GM12874 (cell line): Measurements from ENCODE around the gene RASAL3.

Source experiments
- CTCF ChIP-seq: IDR thresholded peaks from 2 replicates; pipeline ENCODE4 v1.5.1; 2011; ENCODE audit warnings: low read depth, mild to moderate bottlenecking, control low read depth, low read length, moderate library complexity; ENCODE audit not compliant: insufficient read depth

Gene RASAL3

GRCh38 chr19:15448778-15449619 is 15.3 kb downstream of the RASAL3 start:
- TF ChIP-seq CTCF: no peak

DNA sequence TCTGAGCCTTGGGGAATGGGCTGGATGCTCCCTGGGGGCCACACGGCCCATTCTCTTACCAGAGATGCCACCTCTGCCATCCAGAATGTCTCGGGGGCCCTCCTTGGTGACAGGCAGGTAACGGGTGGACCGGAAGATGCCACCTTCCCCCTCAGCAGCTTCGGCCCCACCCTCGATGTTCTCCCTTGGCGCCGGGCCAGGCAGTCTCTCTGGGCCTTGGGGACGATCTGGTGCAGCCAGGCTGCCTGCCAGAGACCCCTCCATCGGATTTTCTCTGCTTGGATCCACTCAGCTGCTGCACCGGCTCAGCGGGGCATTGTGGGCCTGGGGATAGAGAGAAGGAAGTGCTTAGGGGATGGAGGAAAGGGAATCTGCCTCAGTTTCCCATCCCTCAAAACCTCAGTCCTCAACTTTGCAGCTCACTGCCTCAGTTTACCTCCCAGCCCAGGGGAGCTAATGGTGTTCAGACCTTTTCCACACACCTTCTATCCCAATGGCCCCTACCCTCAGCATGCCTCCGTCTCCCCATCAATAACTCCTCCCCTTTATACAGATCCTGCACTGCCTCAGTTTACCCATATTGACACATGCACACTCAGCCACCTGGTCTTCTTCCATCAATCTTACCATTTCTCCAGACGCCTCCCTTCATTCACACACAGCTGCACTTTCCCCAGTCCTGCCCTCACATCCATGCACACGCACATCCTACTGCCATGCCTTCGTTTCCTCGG is 16.1 kb downstream of the RASAL3 start:
- no peak for TF ChIP-seq CTCF

GRCh38 chr19:15447057-15447456 is 17.3 kb downstream of the RASAL3 start:
- no peak for TF ChIP-seq CTCF

GRCh38 chr19:15445807-15446376 is 18.5 kb downstream of the RASAL3 start:
- TF ChIP-seq CTCF: no peak

- TF ChIP-seq CTCF: no peak
Measured at GRCh38 chr19:15445227-15445605, 19.1 kb downstream of the RASAL3 start.

- no peak for TF ChIP-seq CTCF
Measured at GRCh38 chr19:15444505-15445226, 19.7 kb downstream of the RASAL3 start.

DNA sequence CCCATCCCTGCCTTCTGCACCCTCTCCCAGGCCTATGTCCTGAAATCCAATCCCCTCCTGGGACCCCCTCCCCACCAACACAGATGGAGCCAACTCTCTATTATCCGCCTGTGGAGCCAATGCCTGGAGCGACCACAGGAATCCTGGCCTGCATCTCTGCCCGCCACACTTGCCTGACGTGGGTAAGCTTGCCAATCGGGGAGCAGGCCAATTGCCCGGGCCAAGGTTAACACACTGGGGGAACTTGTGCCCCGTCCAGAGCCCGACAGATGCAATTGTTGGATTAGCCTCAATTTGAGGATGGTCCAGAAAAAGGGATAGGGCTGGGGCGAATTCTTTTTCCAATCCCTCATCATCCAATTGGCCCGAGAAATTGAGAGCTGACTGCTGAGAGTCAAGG is 20.5 kb downstream of the RASAL3 start:
- TF ChIP-seq CTCF: no peak
